Activated T-helper 1 cell treated with Interleukin-2 at 50 U/mL for 16 hours (primary cell): ENCODE results near the gene RDH8.

Experiments used
- DNase-seq: peaks from one replicate; pipeline ENCODE4 v3.0.0-alpha.2; 2020; ENCODE audit warnings: low read depth

The RDH8 gene, protein sequence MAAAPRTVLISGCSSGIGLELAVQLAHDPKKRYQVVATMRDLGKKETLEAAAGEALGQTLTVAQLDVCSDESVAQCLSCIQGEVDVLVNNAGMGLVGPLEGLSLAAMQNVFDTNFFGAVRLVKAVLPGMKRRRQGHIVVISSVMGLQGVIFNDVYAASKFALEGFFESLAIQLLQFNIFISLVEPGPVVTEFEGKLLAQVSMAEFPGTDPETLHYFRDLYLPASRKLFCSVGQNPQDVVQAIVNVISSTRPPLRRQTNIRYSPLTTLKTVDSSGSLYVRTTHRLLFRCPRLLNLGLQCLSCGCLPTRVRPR

DNA sequence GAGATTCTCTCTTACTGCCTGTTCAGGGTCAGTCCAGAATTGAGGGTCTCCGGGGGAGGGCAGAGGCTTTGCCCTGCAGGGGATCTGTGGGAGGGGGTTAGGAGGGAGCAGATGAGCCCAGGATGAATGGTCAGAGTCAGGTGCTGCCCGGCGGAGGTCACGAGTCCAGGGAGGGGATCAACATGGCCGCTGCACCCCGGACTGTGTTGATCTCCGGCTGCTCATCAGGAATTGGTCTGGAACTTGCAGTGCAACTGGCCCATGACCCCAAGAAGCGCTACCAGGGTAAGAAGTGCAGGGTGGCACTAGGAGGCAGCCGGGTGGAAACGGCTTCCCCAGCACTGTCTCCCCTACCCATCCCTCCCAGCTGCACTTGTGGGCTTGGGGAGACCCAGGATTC, at the start of gene RDH8:
RDH8 (plus strand) TSS at position 168 of the 400 bp plus-strand sequence; CDS start at position 183, 15 bp downstream.
- DNase-seq, result no peak

DNA sequence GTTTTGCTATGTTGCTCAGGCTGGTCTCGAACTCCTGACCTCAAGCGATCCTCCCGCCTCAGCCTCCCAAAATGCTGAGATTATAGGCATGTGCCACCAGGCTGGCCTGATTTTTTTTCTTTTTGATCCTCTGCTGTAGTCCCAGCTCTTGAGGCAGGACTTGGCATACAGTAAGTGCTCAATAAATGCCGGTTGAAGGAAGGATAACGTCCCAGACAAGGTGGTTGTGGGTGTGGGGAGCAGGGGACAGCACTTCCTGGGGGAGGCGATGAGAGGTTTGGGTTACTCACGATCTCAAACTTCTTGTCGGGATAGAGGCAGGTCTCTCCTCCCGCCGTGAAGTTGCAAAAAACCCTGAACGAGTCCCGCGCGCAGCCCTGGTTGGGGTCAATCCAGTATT, 47.3 kb upstream of the RDH8 start:
- no peak for DNase-seq

DNA sequence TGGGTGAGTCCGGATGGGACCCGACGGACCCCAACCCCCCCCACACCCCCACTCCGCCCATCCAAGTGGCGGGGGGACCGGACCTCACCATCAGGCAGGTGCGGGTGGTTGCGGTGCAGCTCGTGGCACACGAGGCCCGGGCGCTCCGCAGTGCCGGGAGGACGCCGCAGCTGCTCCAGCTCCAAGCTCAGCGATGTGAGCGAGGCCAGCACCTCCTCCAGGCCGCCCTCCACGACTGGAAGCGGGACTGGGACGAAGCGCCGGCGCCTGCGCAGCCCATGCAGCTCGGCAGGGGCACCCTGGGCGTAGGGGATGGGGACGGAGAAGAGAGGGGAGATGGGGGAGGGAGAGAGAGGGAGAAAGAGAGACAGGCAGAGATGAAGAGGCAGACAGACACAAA, 46.8 kb upstream of the RDH8 start:
- no peak for DNase-seq

DNA sequence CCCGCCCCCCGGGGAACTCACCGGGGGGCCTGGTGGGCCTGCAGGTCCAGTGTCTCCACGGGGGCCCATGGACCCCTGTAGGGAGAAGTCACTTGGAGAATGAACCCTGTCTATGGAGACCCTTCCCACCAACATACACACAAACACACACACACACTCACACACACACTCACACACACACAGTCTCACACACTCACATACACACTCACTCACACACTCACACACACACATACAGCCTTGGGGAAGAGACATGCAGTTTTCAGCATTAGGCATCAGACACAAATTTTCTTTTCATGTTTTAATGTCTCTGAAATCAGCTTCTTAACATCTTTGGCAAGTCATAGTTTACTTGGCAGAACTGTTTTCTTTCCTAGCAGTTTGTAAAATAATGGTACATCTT, 46.0 kb upstream of the RDH8 start:
- no peak for DNase-seq

DNA sequence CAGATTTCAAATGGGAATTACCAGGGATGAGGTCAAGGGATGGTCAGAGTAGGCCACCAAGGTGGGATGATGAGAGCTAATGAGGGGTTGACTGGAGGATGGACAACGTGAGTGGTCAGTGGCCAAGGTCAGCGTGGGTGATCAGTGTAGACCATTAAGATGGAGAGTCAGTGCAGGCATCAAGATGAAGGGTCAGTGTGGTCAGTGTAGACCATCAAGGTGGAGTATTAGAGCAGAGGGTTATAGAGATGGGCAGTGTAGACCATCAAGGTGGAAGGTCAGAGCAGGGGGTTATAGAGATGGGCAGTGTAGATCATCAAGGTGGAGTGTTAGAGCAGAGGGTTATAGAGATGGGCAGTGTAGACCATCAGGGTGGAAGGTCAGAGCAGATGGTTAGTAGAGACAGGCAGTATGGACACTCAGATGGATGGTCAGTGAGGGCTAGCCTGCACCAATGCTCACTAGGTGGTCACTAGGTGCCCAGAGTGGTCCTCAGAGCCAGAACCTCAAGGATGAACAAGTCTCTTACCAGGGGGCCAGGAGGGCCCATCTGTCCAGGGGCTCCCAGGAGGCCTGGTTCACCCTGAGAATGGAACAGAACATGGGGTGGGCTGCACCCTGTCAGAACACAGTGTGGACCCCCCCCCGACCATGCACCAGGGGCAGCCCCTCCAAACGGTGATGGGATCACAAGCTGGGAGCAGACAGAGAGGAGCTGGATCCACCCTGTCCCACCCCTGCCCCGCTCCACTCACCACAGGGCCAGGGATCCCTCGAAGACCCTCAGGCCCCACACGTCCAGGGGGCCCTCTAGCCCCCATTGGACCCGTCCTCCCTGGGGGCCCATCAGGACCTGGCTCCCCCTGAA, 44.2 kb upstream of the RDH8 start:
- no peak for DNase-seq

DNA sequence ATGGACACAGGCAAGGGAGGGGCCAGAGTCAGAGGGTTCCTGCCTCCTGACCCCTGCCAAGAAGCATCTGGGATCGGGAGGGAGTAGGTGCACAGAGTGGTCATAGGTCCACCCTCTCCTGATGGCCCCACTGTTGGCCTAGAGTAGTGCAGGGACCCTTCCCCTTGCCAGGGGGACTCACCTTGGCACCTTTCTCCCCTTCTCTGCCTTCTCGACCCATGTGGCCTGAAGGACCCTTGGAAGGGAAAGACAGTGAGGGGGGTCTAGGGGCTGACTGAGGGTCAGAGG, 43.7 kb upstream of the RDH8 start:
- no peak for DNase-seq

DNA sequence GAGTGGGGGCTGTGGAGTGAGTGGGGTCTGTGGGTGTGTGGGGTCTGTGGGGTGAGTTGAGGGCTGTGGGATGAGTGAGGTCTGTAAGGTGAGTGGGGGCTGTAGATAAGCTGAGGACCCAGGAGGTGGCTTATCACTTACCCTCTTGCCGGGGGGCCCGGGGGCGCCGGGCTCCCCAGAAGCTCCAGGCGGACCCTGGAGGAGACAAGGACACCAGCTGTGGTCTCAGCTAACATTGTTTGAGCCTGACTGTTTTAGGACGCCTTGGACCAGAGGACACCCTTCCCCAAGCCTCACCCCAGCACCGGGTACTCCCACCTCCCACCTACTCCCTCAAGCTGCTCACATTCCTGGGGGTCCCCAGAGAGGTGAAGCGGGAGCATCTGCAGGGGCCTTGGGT, 42.8 kb upstream of the RDH8 start:
- DNase-seq, result no peak

DNA sequence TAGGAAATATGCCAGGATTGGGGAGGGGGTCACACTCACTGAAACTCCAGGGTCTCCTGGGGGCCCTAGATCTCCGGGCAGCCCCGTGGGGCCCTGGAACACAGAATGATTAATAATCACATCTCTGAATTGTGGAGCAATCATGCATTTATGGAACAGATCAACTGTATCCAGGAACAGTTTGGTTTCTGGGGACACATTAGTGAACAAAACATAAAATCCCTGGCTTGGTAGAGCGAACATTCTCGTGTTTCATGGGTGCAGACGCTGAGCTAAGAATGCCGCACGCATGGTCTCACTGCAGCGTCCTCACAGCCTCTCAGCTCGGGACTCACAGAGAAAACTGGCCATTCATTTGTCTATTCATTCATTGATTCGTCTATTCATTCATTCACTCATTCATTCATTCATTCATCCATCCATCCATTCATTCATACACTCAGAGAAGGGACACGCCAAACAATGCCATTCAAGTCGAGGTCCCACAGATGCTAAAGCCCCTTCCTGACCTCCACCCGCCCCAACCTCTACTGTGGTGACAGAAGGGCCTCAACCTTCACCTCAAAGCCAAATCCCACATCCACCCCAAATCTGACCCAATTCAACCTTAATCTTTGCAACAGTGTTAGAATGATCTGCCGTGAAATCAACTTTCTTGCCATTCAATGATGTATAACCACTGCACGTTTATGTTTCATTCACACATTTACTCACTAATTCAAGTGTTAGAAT, 42.0 kb upstream of the RDH8 start:
- DNase-seq, result no peak

DNA sequence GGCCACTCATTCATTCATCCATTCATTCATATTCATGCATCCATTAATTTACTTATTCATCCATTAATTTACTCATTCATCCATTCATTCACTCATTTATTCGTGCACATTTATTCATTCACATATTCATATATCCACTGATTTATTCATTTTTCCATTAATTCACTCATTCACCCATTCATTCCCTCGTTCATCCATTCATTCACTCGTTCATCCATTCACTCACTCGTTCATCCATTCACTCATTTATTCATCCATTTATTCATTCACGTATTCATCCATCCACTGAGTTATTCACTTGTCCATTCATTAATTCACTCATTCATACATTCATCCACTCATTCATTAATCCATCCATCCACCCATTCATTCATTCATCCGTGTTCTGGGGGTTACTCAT, 41.2 kb upstream of the RDH8 start:
- DNase-seq, result no peak

DNA sequence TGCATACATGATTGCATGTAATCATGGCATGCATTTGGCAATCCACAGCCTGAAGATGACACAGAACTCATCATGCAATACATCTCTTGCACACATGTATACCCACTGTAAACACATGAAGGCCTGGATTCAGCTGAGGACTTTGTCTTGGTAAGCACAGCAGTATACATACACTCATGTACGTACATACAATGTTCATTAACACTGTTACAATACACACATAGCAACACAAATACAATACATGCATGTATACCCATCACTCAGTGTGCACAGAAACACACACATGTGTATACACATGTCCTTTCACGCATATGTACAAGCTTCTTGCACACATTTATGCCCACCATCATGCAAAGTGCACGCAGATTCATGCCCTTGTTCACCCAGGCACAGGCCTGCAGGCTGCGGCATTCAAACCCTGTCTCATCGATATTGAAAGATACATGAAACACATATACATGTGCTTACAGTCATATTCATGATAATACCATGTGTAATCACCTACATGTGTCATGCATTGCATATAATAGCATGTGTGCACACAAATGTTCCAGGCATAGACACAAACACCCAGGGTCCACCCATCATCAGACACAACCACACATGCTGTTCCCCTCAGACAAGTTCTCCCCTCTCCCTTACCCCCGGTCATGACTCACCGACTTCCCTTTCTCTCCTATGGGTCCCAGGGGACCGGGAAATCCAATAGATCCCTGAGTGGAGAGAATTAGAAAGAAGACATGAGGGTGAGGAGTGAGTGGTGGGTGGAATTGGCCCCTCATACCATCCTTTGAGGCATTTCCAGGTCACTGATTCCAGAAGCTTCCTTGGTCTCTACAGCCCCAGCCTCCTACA, 31.6 kb upstream of the RDH8 start:
- no peak for DNase-seq

DNA sequence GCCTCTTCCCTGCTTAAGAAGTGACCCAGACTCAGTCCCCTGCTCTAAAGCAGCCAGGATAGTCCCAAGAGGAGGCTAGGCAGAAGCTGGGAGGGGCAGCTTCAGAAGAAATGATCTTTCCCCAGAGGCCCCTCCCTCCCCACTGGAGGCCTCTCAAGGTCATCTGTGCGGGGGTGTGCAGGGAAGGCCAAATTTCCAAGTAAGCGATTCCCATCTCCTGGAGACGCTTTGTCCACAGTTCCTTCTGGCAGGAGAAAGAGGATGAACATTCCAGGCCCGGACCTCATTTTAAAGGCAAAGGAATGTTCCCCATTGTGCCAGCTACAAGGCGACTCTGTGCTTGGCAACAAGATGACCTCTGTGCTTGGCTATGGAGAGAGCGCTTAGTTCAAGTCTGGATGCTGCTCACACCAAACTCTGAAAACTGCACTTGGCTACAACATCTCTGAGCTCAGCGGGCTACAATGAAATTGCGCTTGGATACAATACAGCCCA, 26.4 kb upstream of the RDH8 start:
- DNase-seq, result no peak

DNA sequence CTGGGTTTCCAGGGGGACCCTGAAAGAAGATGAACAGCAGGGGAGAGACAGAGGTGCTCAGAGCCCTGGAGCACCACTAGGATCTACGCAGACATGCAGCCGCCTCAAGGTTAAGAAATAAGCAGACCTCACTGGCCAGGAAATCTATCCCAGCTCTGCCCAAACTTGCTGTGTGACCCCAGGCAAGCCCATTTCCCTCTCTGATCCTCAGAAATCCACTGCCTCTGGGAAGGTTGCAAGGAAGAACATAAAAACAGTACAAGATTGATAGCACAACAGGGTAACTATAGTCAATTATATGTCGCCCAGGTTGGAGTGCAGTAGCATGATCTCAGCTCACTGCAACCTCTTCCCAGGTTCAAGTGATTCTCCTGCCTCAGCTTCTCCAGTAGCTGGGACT, 23.8 kb upstream of the RDH8 start:
- no peak for DNase-seq

DNA sequence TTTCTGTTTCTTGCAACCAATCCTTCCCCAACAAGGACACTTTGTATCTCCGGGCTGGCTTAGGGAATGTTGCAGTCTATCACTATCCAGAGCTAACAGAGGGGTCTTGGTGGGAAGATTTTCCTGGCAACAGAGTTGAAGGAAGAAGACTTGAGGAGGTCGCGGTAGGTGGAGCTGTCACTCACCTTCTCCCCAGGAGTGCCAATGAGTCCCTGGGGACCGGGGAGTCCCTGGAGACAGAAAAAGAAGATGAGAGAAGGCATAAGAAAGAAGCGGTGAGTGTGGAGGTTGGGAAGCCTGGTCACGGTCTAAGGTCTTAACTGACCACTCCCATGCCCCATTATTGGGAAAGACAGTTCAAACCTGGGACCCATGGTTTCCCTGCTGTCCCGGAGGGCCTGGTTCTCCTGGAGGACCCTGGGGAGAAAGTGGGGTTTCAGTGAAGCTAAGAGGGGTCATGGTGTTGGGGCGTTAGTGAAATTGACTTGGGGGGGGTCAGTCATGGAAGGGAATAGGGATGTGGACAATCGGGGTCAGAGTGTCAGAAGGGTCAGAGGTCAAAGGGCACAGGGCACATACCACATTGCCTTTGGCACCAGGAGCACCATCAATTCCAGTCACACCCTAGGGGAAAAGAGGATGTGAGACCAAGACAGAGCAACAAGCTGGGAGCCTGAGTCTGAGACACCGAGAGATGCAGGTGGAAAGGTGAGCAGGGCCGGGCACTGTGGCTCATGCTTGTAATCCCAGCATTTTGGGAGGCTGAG, 21.7 kb upstream of the RDH8 start:
- no peak for DNase-seq

DNA sequence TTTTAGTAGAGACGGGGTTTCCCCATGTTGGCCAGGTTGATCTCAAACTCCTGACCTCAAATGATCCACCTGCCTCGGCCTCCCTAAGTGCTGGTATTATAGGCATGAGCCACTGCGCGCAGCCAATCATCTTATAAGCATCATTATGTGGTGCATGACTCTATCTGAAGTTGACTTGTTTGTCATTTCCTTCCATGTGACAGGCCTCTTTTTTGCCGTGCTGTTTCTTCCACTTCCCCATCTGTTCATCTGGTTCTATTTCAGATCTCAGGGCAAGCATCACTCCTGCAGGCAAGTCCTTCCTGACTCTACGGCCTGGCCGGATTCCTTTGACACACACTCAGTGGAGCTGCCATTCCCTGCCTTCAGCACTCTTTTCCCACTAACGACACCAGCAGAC, 18.2 kb upstream of the RDH8 start:
- no peak for DNase-seq

DNA sequence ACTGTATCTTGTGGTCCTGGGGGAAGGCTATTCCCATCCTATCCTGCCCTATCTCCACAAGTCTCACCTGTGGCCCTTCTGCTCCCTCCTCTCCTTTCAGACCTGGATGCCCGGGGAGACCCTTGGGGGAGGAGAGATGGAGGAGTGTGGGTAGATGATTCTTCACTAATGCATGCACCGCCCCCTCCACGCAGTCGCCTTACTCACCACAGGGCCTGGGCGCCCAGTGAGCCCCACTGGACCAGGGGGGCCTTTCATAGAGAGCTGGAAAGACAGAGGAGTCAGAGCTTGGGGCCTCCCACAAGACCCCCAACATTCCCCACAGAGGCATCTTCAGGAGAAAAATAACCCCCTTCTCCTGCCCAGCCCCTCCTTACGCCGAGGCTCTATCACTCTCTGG, 17.3 kb upstream of the RDH8 start:
- no peak for DNase-seq

DNA sequence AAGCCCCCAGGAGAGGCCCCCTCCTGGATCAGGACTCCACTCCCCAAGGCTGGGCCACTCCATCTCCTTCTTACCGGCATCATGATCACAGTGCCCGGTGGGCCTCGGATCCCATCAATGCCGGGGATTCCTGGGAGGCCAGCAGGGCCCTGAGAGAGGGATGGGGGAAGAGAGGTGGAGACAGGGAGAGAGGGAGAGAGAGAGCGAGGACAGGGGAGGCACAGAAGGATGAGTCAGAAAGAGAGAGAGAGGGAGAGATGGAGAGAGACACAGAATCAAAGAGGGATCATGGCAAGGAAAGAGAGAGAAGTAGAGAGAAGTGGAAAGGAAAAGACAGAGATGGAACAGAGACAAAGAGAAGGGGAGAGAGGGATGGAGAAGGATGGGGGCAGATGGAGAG, 16.7 kb upstream of the RDH8 start:
- no peak for DNase-seq

DNA sequence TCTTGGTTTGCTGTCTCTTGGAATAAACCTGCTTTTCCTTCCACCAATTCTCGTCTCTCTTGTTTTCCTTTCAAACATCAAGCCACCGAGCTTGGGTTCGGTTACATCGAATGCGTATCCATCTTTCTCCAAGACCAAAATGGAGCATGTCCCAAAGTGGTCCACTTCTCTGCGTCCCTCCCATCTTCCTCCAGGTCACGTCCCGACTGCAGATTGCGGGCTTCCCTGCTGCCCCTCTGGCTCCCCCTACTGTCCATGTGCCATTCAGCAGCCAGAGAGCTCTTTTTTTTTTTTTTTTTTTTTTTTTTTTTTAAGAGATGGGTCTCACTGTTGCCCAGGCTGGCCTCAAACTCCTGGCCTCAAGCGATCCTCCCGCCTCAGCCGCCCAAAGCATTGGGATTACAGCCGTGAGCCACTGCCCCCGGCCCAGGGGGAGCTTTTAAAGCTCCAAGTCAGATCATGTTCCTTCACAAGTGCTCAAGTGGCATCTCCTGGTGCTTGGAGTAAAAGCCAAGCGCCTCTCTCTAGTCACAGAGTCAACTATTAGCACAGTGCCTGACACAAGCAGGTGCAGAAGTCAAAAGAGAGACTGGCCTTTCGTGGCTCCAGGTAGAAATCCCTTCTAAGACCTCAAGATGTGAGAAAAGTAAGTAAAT, 13.0 kb upstream of the RDH8 start:
- DNase-seq, result peak; percentile 27

DNA sequence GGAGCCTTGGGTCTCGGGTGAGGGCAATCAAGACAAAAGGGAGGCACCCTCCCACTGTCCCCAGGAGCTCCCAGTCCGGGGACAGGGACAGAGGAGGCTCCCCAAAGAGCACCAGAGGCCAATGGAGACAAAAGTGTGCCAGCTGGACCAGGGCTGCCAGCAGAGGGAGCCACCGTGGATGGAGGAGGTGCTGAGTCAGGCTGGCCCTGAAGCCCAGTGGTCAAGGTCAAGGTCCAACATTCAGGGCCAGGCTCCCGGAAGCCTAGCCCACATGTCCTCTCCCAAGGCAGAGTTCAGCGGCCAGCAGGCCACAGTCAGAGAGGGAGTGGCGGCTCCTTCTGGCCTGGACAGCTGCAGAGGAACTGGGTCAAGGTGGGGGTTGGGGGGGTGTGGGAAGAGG, 11.4 kb upstream of the RDH8 start:
- no peak for DNase-seq

DNA sequence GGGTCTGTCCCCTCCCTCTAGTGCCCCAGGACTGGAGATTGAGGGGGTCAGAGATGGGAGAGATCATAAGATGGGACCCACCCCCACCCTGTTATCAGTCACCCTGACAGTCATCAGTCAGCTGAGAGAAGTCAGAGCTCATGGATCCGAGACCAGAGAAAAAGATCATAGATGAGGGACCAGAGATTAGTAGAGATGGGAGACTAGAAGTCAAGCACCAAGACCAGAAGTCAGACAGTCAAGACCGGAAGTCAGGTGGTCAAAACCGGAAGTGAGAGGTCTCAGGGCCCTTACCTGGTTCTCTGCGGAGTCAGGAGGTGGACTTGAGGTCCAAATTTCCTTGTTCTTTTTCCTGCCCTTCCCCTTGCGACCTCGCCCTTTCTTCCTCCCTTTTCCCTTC, 10.0 kb upstream of the RDH8 start:
- DNase-seq, result no peak

DNA sequence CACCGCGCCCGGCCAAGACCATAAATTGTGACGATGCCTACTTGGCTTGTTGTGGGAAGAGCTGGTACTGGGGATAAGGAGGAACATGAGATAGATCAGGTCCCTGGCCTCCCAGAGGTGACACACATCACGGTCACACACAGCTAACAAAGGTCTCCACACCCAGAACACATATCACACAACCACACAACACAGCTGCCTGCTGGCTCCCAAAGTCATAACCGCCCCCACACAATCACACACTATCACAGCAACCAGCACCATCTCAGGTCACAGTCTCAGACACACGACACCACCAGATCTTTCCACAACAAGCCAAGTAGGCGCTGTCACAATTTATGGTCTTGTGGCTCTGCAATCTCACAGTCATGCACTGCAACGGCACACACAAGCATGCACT, 8.7 kb upstream of the RDH8 start:
- no peak for DNase-seq
